RWPE2 (cell line): Measurements from ENCODE around the gene MCF2L2.
A peak's percentile ranks its signal among the peaks of the same experiment; 100 is the strongest.
"Not testable (repeated sequence)": the region's sequence is repeated elsewhere in the genome, so short reads cannot be mapped to it uniquely, and the experiment has no call there.

Experiments
- ATAC-seq: fragments of 200-7000 bp; cut with Tn5 transposase; 3 replicates; pipeline ENCODE4 v1.9.1; 2021; ENCODE audit warnings: low read depth
- DNase-seq: peaks from one replicate; pipeline ENCODE4 v3.0.0-alpha.2; 2020; ENCODE audit warnings: low spot score
- H3K27ac ChIP-seq: fragments of 450-650 bp; 2 replicates; pipeline ENCODE4 v1.5.1; 2017; ENCODE audit warnings: mild to moderate bottlenecking; ENCODE audit not compliant: poor library complexity, severe bottlenecking
- H3K27me3 ChIP-seq: fragments of 250-450 bp; sonication (Bioruptor Pico); 2 replicates; pipeline ENCODE4 v1.5.1; 2021; ENCODE audit warnings: mild to moderate bottlenecking, moderate library complexity; ENCODE audit not compliant: insufficient read depth, poor library complexity, severe bottlenecking
- H3K36me3 ChIP-seq: fragments of 250-450 bp; sonication (Bioruptor Pico); 2 replicates; pipeline ENCODE4 v1.5.1; 2020; ENCODE audit warnings: low read depth, mild to moderate bottlenecking, moderate library complexity
- H3K4me1 ChIP-seq: fragments of 250-450 bp; sonication (Bioruptor Pico); 2 replicates; pipeline ENCODE4 v1.5.1; 2021; ENCODE audit warnings: mild to moderate bottlenecking, moderate library complexity; ENCODE audit not compliant: insufficient read depth, poor library complexity, severe bottlenecking
- H3K4me3 ChIP-seq: fragments of 250-450 bp; sonication (Bioruptor Pico); 2 replicates; pipeline ENCODE4 v1.5.1; 2021; ENCODE audit warnings: mild to moderate bottlenecking, moderate library complexity; ENCODE audit not compliant: severe bottlenecking
- H3K9me3 ChIP-seq: fragments of 250-450 bp; sonication (Bioruptor Pico); 2 replicates; pipeline ENCODE4 v1.5.1; 2021; ENCODE audit warnings: mild to moderate bottlenecking, moderate library complexity; ENCODE audit not compliant: severe bottlenecking
- CTCF ChIP-seq: fragments of 450-650 bp; IDR thresholded peaks from one replicate; pipeline ENCODE4 v1.5.1; 2017; ENCODE audit warnings: mild to moderate bottlenecking, moderate library complexity; ENCODE audit not compliant: poor library complexity, severe bottlenecking

MCF2L2 gene

DNA sequence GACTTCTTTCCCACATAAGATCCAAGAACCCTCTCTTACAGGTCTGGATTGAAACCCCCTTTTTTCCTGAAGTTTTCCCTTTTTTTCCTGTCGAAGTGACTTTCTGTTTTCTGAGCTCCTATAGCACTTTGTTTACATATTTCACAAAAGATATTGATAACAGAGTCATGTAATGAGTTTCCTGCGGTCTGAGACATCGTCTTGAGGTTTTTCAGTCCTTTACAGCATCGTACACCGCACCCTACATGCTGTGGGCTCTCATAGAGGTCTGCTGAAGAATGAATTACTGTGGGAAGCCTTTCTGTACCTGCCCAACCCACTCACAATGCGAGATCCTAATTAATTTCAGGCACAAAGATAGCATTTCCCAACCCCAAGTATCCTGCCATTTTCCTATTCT lies 53.1 kb downstream of the MCF2L2 start:
- no peak overlapping the region for H3K27ac ChIP-seq
- no peak for TF ChIP-seq CTCF
- no peaks in the 10 kb centered on the region for H3K36me3 ChIP-seq
- no peaks in the 10 kb centered on the region for H3K9me3 ChIP-seq
- DNase-seq (no peak), ATAC-seq (no peak)
- no peak overlapping the region for H3K4me3 ChIP-seq
- no peaks in the 10 kb centered on the region for H3K27me3 ChIP-seq
- peaks cover 36% of the 10 kb centered on the region for H3K4me1 ChIP-seq

- peaks cover 43% of the 10 kb centered on the region for H3K4me1 ChIP-seq
- no peaks in the 10 kb centered on the region for H3K36me3 ChIP-seq
- H3K27ac ChIP-seq, result peak overlapping the region; percentile 99
- H3K9me3 ChIP-seq, result no peaks in the 10 kb centered on the region
- no peak for ATAC-seq
- no peak overlapping the region for H3K4me3 ChIP-seq
- DNase-seq, result no peak
- TF ChIP-seq CTCF, result no peak
- H3K27me3 ChIP-seq, result no peaks in the 10 kb centered on the region
These were observed 55.5 kb downstream of the MCF2L2 start for GRCh38 chr3:183372911-183373310.

DNA sequence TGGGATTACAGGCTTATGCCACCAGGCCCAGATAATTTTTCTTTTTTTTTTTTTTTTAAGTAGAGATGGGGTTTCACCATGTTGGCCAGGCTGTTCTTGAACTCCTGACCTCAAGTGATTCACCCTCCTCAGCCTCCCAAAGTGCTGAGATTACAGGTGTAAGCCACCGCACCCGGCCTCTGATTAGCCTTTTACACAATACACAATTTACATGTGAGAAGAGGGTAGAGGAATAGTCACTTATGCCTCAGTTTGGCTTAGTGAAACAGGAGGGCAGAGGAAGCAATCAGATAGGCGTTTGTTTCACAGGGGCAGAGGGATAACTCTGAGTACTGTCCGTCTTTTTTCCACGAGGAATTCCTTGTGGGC lies 56.8 kb downstream of the MCF2L2 start:
- H3K9me3 ChIP-seq, H3K27me3 ChIP-seq, DNase-seq, H3K36me3 ChIP-seq, H3K4me3 ChIP-seq: not testable (repeated sequence)
- peak overlapping the region; percentile 99 for H3K27ac ChIP-seq
- ATAC-seq, result peak; percentile 3; the same call in 2 of the 3 replicates
- peaks cover 33% of the 10 kb centered on the region for H3K4me1 ChIP-seq

DNA sequence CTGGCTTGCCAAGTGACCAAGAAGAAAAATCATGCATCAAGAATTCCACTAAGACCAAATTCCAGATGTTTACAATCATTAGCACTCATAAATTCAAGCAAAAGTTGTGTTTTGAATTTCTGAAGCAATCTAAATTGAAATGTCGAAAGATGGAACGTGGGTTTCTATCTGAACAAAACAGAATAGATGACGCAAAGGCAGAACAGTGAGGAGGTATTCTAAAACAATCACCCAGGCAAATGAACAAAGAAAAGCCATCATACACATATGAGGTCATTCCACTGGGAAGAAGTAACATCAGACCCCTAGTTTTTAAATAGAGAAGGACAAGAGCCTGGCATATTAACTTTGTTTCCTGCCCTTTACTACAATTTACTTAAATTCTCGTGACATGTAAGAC lies 58.0 kb downstream of the MCF2L2 start:
- no peak for TF ChIP-seq CTCF
- no peaks in the 10 kb centered on the region for H3K27me3 ChIP-seq
- H3K4me1 ChIP-seq, result peaks cover 33% of the 10 kb centered on the region
- H3K36me3 ChIP-seq, result no peaks in the 10 kb centered on the region
- H3K4me3 ChIP-seq, result no peak overlapping the region
- no peak for DNase-seq
- H3K27ac ChIP-seq, result peak overlapping the region; percentile 99
- ATAC-seq, result 0 out of 3 replicates have a peak, but pooled peaks have one; percentile 1
- H3K9me3 ChIP-seq, result no peaks in the 10 kb centered on the region

- Histone ChIP-seq H3K27ac (peak overlapping the region; percentile 99), H3K4me3 (no peak overlapping the region), H3K27me3 (no peaks in the 10 kb centered on the region), H3K9me3 (no peaks in the 10 kb centered on the region), H3K4me1 (peaks cover 33% of the 10 kb centered on the region), H3K36me3 (no peaks in the 10 kb centered on the region)
- DNase-seq (no peak), ATAC-seq (no peak)
- no peak for TF ChIP-seq CTCF
These were observed 58.8 kb downstream of the MCF2L2 start for GRCh38 chr3:183369627-183370026.

GRCh38 chr3:183369117-183369516 lies 59.3 kb downstream of the MCF2L2 start:
- H3K4me1 ChIP-seq, result peaks cover 33% of the 10 kb centered on the region
- H3K4me3 ChIP-seq, result no peak overlapping the region
- no peak for TF ChIP-seq CTCF
- no peaks in the 10 kb centered on the region for H3K27me3 ChIP-seq
- H3K27ac ChIP-seq, result peak overlapping the region; percentile 99
- H3K9me3 ChIP-seq, result no peaks in the 10 kb centered on the region
- ATAC-seq (no peak), DNase-seq (no peak)
- no peaks in the 10 kb centered on the region for H3K36me3 ChIP-seq
